ELR (cell line): ENCODE results near the gene AFAP1L1.

ENCODE experiments used
- DNase-seq: peaks from one replicate; pipeline ENCODE4 v3.0.0-alpha.2; 2015; ENCODE audit warnings: low read depth

AFAP1L1 gene

DNA sequence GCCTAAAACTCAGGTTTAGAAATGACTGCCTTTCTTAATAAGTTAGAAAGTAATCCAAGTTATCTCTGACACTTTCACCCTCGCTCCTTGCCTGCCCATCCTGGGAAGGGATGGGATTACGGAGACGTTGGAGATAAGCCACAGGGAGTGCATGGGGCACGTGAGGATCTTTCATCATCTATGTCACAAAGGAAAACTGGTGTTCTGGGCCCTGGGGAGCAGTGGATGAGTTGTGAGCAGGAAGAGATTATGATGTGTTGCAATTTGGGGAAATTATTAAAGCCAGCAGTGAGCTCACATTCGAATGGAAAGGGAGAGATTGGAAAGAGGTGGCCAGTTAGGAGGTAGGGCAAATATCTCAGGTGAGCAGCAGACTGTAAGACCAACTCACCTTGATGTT lies 12.8 kb downstream of the AFAP1L1 start:
- DNase-seq: no peak

DNA sequence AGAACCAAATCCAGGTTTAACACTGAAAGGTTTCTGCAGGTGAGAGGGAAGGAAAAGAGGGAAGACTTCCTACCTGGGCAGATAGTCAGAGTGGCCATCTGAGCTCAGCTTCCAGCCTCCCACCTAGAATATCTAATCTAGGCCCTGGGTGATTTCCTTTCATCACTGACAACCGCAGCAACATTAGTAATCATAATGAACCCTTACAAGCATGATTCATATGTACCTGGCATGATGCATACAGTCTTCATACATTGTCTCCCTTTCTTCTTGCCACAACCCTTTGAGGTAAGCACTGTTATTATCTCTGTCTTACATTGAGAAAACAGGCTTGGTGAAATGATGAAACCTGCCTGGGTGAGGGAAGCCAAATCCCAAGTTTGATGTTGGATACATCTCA lies 13.5 kb downstream of the AFAP1L1 start:
- DNase-seq: no peak

DNA sequence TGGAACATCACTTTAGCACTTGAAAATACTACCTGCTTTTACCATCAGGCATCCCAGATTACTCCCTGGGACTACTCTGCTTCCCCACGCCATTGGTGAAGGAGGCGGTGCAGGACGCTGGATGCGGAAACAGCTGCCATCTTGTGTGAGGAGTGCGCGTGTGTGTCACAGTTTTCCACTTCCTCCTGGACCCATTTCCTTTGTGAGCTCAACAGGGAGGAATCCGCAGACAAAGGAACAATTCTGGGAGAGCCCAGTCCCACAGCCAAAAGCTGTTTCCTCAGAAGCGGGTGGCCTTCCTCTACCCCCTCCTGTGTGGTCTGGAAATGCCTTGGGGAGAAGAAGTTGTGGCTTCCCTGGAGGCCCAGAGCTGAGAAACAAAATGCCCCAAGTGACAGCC lies 16.8 kb downstream of the AFAP1L1 start:
- DNase-seq: no peak

DNA sequence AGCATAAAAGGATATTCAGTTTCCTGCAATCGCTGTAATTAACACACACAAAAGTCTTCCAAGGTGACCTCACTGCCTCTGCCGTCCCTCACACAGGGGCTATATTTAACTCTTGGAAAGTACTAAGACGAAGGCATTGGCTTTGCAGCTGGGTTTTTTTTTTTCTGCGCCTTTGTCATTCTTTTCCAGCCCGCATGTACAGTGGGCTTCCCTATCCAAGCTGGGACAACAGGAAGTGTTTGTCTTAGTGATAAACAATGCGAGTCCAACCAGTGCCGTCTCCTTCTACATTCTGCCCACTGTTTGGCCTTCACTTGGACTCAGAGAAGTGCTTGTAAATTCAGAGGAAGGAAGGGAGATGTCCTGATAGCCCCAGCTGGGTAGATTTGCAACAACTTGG lies 17.6 kb downstream of the AFAP1L1 start:
- DNase-seq: no peak

DNA sequence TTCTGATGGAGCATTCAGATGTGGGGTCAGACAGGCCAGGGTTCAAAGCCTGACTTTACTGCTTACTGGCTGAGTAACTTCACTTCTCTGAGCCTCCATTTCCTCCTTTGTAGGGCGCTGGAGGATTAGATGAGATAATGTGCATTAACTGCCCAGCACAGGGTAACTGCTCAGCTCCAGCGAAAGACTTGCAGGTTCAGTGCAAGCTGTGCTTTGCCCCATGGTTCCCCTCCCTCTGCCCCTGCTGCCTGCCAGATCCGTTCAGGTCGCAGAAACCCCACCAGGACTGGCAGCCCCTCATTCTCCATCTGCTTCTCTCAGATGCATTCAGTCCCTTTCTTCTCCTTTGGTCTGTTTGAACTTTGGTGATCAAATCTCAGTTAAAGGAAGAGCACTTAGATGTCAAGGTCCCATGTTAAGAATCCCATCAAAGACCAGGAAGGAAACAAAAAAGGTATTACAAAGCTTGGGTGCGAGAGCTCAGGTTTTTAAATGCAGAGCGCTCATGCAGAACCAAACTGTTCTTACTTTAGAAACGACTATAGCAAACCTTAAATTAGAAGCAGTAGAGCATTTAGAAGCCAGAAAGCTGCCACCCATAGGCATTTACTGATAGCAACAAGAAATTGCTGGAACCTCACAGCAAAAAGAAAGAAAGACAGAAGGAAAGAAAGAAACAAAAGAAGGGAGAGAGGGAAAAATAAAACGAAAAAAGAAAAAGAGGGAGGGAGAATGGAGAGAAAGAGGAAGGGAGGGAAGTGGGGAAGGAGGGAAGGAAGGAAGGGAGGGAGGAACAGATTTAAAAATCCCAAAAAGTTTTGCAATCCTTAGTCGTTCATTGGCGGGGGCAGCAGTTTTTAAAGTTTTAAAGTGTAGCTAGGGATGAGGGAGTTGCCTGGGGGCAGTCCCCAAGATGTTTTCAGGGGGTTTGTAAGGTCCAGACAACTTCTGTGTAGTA lies 23.5 kb downstream of the AFAP1L1 start:
- no peak for DNase-seq

DNA sequence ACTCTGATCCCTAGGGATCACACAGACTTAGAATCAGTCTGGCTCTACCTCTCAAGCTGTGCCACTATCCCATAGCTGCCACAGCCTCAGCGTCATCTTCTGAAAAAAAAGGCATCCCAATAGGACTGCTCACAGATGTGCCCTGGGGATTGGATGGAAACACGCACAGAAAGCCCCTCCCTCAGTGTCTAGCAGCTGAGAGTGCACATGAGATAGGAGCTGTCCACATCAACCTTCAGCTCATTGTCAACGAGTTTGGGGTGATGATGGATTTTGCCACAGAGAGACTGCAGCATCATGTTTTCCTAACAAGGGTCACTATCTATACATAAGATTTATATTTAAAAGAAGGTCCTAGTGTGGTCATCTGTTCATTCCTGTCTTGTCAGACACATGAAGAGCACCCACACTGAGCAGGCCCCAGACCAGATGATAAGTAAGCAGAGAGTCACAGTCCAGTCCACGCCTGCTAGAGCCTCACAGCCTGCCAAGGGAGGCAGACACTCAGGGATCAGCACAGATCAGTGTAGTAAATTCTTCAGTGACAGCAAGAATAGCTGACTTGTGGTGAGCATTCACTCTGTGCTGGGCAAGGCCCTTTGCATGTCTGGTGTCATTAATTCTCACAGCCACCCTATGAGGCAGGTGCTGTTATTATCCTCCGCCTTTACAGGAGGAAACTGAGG lies 25.8 kb downstream of the AFAP1L1 start:
- DNase-seq: no peak

DNA sequence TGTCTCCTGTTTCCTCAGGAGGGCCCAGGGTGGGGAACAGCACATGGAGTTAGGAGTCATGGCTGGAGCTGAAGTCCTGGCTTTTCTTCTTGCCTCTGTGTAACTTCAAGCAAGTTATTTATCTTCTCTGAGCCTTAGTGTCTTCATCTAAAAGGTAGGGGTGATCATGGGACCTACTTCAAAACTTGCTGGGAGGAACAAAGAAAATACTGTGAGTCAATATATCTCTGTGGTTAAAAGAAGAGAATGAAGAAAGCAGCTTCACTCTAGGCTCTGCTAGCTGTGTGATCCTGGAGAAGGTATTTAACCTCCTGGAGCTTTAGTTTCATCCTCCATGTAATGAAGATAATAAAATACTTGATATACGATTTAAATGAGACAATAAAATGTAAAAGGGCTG lies 26.5 kb downstream of the AFAP1L1 start:
- no peak for DNase-seq

DNA sequence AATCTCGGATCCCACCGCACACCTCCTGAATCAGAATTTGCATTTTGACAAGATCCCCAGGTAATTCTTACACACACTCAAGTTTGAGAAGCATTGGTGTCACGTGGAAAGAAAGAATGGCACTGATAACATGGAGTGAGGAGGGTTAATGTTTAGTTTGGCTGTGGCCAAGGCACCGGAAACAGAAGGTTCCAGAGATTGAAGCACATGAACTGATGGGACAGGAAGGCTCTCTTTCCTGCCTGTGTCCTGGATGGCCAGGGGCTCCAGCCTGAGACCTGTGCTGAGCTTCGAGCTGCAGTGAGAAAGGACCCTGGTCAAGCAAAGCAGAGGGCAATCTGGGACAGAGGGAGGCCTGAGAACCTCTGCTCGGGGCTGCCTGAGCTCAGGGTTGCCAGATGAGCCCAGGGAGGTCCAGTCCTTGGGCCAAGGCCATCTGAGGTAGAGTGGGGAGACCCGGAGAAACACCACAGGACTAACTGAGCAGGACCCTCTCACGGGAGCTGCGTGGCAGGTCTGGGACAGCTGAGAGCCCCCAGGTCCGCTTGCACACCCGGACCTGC lies 27.3 kb downstream of the AFAP1L1 start:
- no peak for DNase-seq

DNA sequence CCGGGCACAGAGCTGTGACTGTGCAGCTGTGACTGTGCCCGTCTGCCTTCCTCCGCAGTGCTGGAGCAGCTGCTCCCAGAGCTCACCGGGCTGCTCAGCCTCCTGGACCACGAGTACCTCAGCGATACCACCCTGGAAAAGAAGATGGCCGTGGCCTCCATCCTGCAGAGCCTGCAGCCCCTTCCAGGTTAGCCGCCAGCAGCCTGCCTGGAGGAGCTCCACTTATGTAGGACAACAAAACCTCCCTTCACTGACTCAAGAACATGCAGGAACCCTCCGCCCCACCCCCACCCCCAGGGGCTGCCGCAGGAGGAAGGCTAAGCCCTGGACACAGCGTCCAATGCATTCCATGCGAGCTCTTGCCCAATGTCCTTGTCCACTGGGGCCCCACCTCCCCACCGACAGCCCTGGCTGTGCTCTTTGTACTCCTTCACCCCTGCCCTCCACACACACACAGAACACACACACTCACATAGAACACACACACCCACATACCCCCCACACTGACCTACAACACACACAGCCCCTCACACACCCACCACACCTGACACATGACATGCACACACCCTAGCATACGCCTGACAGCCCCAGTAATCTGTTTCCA lies 27.9 kb downstream of the AFAP1L1 start:
- no peak for DNase-seq

DNA sequence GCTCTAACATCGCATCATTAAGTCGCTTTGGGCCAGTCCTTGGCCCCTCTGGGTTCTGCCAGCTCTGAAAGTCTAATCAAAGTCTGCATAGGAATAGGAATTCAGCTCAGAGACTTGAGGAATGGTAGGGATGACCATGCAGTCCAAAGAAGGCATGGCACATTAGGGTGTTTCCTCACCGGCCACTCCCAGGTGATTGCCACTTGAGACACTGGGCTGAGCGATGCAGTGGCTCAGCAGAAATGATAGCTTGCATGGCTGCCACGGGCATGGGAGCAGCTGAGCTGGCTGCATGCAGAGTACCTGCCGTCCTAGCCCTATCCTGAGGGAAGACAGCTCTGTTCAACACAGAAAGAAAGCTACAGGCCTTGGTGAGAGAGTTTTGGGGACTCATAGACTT lies 28.8 kb downstream of the AFAP1L1 start:
- no peak for DNase-seq

DNA sequence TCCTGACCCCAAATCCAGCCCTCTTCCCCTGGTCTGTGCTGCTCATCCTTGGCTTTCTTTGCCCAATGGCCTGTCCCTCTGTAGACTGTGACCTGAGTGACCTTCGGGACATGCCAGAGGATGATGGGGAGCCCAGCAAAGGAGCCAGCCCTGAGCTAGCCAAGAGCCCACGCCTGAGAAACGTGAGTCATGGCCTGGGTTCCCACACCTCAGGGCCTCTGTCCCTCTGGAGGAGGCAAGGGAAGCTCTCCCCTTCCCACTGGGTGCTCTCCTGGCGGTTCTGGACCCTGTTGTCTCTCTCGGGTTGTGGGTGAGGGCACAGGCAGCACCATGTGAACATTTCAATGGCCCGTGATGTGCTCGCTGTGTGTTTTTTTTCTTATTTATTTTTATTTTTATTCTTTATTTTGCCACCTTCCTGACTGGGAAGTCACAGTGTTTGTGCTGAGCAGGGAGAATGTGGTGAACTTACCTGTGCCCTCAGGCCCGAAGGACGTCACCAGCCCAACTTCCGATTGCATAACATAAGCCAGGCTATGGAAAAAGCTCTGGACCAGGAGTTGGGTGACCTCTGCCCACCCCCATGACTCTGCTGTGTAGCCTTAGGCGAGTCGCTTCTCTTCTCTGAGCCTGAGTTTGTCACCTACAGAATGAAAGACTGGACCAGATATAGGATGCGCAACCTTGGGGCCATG lies 29.5 kb downstream of the AFAP1L1 start:
- no peak for DNase-seq

DNA sequence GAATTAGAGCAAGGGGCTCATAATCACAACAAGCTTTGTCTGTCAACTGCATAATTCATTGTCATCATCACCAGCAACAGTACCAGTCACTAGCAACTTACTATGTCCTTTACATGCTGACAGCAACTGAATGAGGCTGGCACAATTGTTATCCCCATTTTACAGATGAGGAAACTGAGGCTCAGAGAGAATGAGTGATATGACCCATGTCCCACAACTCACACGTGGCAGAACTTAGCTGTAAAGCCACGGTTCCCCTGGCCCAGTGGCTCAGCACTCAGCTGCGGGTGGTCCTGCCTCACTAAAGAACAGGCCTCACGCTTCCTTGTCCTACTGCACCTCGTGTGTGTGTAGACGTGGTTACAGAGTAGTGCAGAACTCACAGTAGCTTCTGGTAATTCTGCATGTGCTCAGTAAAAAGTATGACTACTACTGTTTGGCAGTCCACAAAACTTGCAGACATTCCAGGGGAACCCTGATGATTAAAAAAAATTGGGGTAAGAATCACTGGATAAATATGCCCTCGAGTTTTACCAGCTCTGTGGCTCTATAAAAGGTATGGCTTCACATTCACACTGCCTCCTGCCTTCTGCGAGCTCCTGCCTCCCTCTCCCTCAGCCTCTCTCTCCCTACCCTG lies 30.2 kb downstream of the AFAP1L1 start:
- peak; percentile 36 for DNase-seq

DNA sequence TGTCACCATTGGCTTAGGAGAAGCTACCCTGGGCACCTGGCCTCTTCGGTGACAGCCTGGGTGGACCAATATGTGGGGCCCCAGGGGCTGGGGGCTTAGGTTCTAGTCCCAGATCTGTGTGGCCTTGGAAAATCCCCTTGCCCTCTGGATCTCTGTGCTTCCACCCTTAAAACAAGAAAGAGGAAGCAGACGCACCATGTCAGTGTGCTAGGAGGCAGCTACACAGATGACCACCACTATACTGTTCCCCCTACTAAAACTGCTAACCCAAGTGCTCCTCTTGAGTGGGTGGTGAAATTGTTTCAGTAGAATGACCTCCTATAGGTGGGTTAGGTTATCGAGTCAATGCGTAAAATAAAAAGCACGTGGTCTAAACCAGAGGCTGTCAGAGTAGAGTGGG lies 31.0 kb downstream of the AFAP1L1 start:
- DNase-seq: no peak

DNA sequence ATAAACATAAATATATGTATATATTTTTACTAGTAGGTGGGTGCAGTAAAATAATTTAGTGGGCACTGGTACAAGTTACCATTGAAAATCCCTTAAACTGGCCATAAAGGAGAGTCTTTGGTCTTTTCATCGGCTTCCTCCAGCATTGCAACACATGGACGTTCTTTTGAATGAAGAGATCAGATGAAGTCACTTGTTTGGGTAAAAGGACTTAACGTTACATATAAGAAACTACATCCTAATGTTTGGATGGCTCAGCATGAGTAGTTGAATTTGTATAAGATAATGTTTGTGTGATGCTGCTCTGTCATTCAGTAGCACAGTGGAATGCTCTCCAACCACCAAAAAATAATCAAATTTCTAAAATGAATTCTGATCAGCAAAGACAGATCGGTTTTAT lies 31.6 kb downstream of the AFAP1L1 start:
- no peak for DNase-seq

DNA sequence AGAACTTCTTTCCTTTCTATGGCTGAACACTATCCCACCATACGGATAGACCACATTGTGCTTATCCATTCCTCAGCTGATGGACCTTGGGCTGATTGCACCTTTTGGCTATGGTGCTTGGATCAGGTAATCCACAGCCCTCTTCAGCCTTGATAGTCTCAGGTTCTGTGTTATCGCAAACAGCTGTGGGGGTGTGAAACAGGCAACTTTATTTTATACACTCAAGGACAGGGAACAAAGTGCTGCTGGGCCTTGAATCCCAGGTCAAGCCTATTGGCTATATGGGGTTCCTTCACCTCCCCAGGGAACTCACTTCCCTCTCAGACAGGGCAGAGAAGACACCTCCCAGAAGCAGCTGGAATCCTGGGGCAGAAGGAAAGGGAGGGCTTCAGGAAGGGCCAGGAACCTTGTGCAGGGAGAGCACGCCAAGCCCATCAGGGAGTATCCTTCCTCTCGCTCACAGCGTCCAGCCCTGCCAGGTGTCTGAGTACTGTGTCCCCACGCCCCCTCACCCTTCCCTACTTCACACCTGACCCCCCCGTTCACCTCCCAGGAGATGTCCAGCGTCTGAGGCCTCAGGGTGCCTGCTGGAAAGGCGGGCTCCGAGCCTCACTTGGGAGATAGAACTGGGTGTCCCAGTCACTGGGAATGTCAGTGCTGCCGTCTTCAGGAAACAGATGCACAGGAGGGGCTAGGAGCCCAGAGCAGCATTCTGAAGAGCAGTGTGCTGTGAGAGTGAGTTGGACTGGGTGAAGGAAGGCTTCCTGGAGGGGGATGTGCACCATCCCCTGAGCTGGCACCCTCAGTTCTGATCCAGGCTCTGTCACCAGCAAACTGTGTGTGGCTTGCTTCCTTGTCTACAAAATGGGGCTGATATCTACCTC lies 32.8 kb downstream of the AFAP1L1 start:
- no peak for DNase-seq

DNA sequence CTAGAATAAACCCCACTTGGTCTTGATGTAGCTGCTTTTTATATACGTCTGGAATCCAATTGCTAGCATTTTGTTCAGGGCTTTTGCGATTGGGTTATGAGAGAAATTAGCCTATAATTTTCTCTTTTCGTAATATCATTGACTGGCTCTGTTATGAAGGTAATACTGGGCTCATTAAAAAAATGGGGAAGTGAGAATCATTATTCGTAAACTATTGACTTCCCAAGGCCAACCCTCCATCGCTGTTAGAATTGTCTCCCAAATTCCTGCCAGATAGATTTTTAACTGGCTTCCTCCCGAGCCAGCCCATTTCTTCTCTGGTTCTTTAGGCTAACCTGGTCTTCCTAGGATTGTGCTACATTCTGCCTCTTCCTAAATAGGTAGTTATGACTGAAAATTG lies 37.7 kb downstream of the AFAP1L1 start:
- no peak for DNase-seq

DNA sequence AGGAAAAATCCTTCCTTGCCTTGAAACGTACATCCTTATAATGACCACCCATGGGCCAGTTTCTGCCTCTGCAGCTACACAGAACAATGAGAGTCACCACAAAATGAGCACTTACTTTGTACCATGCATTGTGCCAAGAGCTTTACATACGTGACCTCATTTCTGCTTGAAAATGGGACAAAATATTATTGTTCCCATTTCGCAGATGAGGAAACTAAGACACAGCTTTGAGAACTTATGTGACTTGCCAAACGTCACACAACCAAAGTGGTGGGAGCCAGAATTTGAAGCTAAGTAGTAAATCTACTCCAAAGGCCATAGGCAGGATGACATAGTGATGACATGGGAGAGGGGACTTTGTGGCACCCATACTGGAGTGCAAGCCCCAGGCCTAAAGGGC lies 38.8 kb downstream of the AFAP1L1 start:
- DNase-seq: no peak

DNA sequence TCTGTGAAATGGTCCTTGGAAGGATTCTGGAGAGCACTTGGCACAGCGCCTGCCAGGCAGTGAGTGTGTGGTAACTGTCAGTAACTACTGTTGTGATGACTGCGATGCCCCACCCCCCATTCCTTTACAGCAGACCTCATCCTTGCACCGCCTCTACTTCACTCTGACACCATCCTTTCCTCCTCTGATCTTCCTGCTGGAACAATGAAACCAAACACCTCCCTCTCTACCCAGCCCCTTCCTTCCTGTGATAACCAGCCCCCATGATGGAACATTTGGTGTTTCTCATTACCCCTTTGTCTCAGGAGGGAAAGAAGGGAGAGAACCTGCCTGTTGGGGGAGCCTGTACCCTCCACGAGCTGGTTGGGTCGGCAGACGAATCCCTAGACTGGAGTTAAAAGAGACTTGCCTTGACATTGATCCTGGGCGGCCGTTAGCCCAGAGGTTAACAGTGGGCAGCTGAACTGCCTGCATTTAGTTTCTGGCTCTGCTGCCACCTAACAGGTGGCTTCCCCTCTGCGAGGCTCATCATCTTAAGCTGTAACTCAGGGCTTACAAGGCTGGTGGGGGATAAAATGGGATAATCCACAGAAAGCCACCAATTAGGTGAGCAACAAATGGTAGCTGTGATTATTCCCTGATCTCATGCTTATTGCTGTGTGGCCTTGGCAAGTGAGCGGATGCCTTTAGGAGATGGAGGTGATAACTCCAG lies 39.4 kb downstream of the AFAP1L1 start:
- DNase-seq: peak; percentile 45

DNA sequence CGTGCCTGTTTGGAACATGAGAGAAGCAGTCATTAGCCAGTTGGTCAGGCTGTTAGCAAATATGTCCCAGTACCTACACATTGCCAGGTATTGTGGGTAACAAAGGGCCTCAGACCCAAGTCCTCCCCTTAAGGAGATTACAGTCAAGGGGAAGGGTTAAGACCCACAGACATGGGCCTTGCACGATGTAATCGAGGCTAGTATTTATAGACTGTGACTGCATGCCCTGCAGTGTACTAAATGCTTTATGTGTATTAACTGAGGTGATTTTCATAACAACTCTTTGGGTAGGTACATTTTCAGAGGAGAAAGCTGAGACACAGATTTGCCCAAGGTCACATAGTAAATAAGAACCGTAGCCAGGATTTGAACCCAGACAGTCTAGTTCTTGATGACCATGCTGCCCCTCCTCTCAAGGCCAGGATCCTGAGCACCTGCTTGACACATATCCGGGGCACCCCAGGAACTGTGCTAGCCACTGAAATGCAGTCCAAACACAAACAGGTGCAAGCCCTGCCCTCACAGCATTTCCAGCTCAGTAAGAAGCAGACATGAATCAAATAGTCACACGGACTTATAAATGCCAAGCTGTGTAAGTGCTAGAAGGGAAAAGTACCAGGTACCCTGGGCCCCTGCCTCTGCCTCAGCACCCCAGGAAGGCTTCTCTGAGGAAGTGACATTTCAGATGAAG lies 41.6 kb downstream of the AFAP1L1 start:
- no peak for DNase-seq
